Activated gamma-delta T cell treated with anti-CD3 and anti-CD28 coated beads, Interleukin-2, amount 50 U/mL, for 16 hours (primary cell): ENCODE results near the gene SLC5A2.
"Not testable (repeated sequence)": the region's sequence is repeated elsewhere in the genome, so short reads cannot be mapped to it uniquely, and the experiment has no call there.

Experiments used
- DNase-seq: peaks from one replicate; pipeline ENCODE4 v3.0.0-alpha.2; 2020; ENCODE audit warnings: low read depth

The SLC5A2 gene

DNA sequence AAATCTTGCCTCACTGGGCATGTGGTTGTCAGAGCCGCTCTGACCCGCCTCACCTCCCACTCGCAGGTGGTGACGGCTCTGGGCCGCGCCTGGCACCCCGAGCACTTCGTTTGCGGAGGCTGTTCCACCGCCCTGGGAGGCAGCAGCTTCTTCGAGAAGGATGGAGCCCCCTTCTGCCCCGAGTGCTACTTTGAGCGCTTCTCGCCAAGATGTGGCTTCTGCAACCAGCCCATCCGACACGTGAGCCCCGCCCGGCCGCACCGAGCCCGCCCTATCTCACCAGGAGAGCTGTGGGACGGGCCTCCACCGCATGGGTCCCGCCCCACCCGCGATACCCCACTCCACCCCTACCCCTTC is 7.0 kb upstream of the SLC5A2 start:
- no peak for DNase-seq

GRCh38 chr16:31476303-31477219 is 6.4 kb upstream of the SLC5A2 start:
- peak; percentile 76 for DNase-seq

DNA sequence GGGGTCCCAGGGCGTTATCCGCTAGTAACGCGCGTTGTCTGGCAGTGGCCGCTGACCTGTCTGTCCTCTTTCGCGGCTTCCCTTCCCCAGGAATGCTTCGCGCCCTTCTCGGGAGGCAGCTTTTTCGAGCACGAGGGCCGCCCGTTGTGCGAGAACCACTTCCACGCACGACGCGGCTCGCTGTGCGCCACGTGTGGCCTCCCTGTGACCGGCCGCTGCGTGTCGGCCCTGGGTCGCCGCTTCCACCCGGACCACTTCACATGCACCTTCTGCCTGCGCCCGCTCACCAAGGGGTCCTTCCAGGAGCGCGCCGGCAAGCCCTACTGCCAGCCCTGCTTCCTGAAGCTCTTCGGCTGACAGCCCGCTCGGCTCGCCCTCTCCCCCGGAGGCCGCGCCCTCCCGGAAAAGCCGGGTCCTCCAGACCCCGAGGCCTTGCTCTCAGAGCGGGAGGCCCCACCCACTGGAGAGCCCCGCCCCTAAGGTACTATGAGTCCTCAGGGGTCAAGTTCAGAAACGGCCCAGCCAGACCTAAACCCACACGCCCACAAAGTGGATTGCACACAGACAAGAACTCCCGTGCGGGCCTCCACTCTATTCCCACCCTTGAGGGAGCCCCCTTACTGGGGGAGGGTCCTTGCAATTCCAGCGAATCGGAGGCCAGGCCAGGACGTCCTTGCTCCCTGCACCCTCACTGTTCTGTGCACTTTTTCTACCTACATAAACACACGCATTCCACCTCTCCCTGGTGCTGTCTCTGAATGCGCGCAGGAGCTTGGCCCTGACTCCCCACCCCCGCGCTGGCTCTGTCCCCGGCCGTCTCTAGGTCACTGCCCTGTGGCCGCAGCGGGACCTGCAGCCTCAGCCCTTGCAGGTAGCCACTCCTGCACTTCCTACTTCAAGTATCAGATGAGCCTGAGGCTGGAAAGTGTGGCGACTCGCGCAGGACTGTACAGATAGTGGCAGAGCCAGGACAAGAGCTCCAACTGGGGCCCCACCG is 5.4 kb upstream of the SLC5A2 start:
- DNase-seq: no peak

GRCh38 chr16:31478956-31479355 is 4.0 kb upstream of the SLC5A2 start:
- DNase-seq: no peak

- DNase-seq: no peak
These were observed 3.2 kb upstream of the SLC5A2 start for GRCh38 chr16:31479751-31480150.

GRCh38 chr16:31480851-31481536 is 1.9 kb upstream of the SLC5A2 start:
- DNase-seq: no peak

GRCh38 chr16:31484048-31484447 is 1.1 kb downstream of the SLC5A2 start:
- not testable (repeated sequence) for DNase-seq

DNA sequence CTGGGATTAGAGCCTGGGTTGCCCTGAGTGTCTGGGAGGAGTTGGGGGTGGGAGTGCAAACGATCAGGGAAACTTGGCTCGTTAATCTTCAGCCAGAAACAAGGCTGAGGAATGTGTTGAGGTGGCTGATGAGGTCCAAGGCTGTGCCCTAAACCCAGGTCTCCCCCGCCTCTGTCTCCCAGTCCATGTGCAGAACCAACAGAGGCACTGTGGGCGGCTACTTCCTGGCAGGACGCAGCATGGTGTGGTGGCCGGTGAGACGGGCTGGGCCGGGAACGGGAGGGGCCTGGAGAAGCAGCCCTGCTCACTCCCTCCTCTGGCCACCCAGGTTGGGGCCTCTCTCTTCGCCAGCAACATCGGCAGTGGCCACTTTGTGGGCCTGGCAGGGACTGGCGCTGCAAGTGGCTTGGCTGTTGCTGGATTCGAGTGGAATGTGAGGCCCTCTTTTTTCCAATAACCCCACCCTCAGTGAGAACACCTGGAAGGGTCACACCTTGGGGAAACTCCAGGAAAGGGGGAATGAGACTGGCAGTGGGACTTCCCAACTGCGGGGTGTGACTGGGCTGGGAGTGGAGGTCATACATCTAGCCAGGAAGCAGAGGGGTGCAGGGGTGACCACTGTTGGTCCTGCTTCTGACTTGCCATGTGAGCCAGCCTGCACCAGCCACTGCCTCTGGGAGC is 1.7 kb downstream of the SLC5A2 start:
- no peak for DNase-seq

- no peak for DNase-seq
These were observed 2.6 kb downstream of the SLC5A2 start for GRCh38 chr16:31485571-31485970.

- DNase-seq: no peak
These were observed 3.1 kb downstream of the SLC5A2 start for GRCh38 chr16:31486045-31486444.

DNA sequence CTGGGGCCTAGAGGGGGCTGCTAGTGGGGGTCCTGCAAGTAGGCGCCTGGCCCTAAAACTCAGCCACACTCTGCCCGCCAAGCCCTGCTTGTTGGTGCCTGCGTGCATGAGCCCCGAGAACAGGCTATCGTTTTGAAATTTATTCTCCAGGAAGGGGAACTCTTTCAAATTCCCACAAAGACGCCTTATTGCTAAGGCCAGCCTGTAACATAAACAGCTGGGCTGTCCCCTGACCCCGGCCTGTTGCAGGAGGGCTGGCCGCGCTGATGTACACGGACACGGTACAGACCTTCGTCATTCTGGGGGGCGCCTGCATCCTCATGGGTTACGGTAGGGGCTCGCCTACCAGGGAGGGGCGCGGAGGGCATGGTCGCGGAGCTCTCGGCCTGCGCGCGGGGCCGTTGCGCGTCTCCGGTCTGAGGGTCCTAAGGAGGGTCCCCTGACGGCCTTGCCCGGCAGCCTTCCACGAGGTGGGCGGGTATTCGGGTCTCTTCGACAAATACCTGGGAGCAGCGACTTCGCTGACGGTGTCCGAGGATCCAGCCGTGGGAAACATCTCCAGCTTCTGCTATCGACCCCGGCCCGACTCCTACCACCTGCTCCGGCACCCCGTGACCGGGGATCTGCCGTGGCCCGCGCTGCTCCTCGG is 4.3 kb downstream of the SLC5A2 start:
- no peak for DNase-seq

DNA sequence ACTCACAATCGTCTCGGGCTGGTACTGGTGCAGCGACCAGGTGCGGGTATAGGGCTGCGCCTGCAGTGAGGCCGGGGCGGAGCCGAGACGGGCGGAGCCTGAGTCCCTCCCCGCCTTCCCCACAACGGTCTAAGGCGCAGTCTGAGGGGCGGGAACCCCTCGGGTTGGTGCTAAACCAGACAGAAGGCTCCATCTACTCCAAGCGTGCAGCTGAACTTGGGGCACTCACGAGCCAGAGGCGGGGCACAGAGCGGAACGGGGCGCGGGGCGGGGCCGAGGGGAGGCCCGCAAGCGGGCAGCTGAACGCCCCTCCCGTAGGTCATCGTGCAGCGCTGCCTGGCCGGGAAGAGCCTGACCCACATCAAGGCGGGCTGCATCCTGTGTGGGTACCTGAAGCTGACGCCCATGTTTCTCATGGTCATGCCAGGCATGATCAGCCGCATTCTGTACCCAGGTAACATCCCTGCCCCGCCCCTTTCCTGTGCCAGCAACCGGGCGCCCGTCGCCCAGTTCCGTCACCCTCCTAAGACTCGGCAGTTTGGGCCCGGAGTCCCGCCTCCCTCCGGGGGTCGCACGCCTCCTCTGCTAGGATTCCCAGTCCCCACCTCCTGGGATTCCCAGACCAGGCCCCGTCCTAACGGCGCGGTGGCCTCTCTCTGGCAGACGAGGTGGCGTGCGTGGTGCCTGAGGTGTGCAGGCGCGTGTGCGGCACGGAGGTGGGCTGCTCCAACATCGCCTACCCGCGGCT is 5.0 kb downstream of the SLC5A2 start:
- peak; percentile 57 for DNase-seq

- DNase-seq: no peak
These were observed 5.8 kb downstream of the SLC5A2 start for GRCh38 chr16:31488468-31489297.

GRCh38 chr16:31489298-31489564 is 6.3 kb downstream of the SLC5A2 start:
- no peak for DNase-seq

GRCh38 chr16:31489616-31490584 is 7.0 kb downstream of the SLC5A2 start:
- DNase-seq: no peak

GRCh38 chr16:31491778-31492418 is 9.0 kb downstream of the SLC5A2 start:
- no peak for DNase-seq

GRCh38 chr16:31493506-31494125 is 10.7 kb downstream of the SLC5A2 start:
- no peak for DNase-seq

DNA sequence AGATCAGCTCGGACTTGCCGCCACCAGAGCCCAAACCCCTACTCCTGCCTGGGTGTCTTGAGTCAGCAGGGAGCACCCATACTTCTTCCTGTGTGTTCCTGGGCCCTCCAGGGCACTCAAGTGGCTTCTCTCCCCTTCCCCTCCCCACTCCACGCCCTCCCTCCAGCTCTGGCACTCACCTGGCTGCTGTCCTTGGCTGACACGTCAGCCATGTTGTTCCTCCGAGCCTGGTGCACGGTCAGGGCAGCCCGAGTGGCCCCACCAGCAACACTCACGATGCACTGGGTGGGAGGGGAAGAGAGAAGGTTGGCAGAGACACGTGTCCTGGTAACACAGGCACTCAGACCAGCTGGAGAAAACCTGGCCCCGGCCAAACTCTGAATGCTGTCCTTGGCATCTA is 13.7 kb downstream of the SLC5A2 start:
- no peak for DNase-seq
